Natural killer cell treated with Interleukin-12 subunit alpha and Interleukin-12 subunit beta and Interleukin-15 and Interleukin-18, amount 100 ng/mL, for 72 hours (primary cell): Measurements from ENCODE around the gene SLC35F4. TPM values are rescaled to one million over a fixed set of nuclear protein-coding genes. Genes with fewer than 3 reads are reported as not detected.
"Not testable (repeated sequence)": the region's sequence is repeated elsewhere in the genome, so short reads cannot be mapped to it uniquely, and the experiment has no call there.

Source experiments
- ATAC-seq, 2 donors: fragments of 150-1000 bp; cut with Tn5 transposase in 1 of 2; sonication (Bioruptor Pico), chemical (Tn5 transposase) in 1 of 2; 2 replicates each; pipeline ENCODE4 v1.10.0; 2021
- DNase-seq: peaks from one replicate; pipeline ENCODE4 v3.0.0; 2022; ENCODE audit warnings: low spot score
- H3K27ac Mint-ChIP-seq, 2 donors: 1 replicate in 1 of 2; 2 replicates in 1 of 2; pipeline ENCODE4 v1.8.0; 2022; ENCODE audit warnings: mixed read lengths in 2 of 2, mild to moderate bottlenecking in 1 of 2, moderate library complexity in 1 of 2
- H3K27me3 Mint-ChIP-seq, 2 donors: 1 replicate in 1 of 2; 2 replicates in 1 of 2; pipeline ENCODE4 v1.8.0; 2022; ENCODE audit warnings: mixed read lengths in 2 of 2
- H3K36me3 Mint-ChIP-seq: one replicate; pipeline ENCODE4 v1.8.0; 2022; ENCODE audit warnings: mixed read lengths
- H3K4me1 Mint-ChIP-seq, 2 donors: 1 replicate in 1 of 2; 2 replicates in 1 of 2; pipeline ENCODE4 v1.8.0; 2022; ENCODE audit warnings: low read depth in 2 of 2, mixed read lengths in 2 of 2, mild to moderate bottlenecking in 1 of 2
- H3K4me3 Mint-ChIP-seq: one replicate; pipeline ENCODE4 v1.8.0; 2022; ENCODE audit warnings: mixed read lengths
- H3K9me3 Mint-ChIP-seq: 2 replicates; pipeline ENCODE4 v1.8.0; 2022; ENCODE audit warnings: mixed read lengths
- total RNA-seq, 2 donors: library from RNA; stranded (reverse); gene quantifications; one replicate each; pipeline ENCODE4 v1.2.3, GENCODE V29; 2022

The SLC35F4 gene
- total RNA-seq, 2 donors from 2014 or later = not detected

DNA sequence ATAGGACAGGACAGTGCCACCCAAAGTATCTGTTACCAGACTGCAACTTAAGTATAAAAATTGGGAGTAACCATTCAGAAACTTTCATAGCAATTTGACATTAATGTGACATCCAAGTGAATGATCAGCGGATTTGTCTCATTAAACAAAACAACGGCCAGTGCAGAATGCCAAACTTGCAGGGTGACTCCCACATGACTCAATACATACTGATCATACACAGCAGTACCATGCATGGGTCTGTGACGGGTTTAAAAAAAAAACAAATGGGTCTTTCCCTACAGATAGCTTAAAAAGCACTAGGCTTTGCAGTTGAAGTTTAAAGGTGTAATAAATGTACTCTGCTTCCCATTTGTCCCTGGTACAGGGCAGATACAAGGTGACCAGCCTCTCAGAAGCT is 116.6 kb downstream of the SLC35F4 start:
- ATAC-seq (no peak), DNase-seq (no peak)
- Mint-ChIP-seq H3K27me3 (no peaks in the 10 kb centered on the region), H3K9me3 (no peaks in the 10 kb centered on the region), H3K4me1 (no peaks in the 10 kb centered on the region), H3K4me3 (no peak overlapping the region), H3K27ac (no peak overlapping the region), H3K36me3 (no peaks in the 10 kb centered on the region)

DNA sequence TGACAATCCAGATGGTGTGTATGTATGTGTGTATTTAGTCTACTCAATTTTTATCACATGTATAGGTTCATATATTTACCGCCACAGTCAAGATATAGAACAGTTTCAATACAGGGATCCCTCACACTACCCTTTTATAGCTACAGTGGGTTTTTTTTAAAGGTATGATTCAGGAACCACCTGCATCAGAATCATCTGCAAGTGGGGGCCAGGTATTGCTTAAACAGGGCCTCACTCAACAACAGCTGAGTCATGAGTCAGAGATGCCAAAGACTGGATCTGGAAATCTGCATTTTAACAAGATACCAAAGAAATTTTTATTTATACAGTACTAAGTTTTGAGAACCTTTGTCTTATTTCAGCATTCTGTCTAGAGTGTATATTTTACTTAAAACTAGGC is 117.6 kb downstream of the SLC35F4 start:
- Mint-ChIP-seq H3K36me3 (peaks cover under 1% of the 10 kb centered on the region), H3K9me3 (no peaks in the 10 kb centered on the region), H3K4me3 (no peak overlapping the region), H3K4me1 (no peaks in the 10 kb centered on the region), H3K27me3 (no peaks in the 10 kb centered on the region), H3K27ac (no peak overlapping the region)
- DNase-seq (no peak), ATAC-seq (no peak)

- no peak overlapping the region for H3K27ac Mint-ChIP-seq
- peaks cover 8% of the 10 kb centered on the region for H3K36me3 Mint-ChIP-seq
- H3K4me3 Mint-ChIP-seq = no peak overlapping the region
- ATAC-seq (no peak), DNase-seq (no peak)
- no peaks in the 10 kb centered on the region for H3K27me3 Mint-ChIP-seq
- peaks cover 9% of the 10 kb centered on the region for H3K9me3 Mint-ChIP-seq
- H3K4me1 Mint-ChIP-seq = no peaks in the 10 kb centered on the region
These were observed 118.9 kb downstream of the SLC35F4 start for GRCh38 chr14:57747036-57747435.

GRCh38 chr14:57746563-57746962 is 119.3 kb downstream of the SLC35F4 start:
- no peak for ATAC-seq
- peaks cover 8% of the 10 kb centered on the region for H3K36me3 Mint-ChIP-seq
- H3K27ac Mint-ChIP-seq = no peak overlapping the region
- no peak for DNase-seq
- no peaks in the 10 kb centered on the region for H3K27me3 Mint-ChIP-seq
- no peak overlapping the region for H3K4me3 Mint-ChIP-seq
- no peaks in the 10 kb centered on the region for H3K4me1 Mint-ChIP-seq
- peaks cover 10% of the 10 kb centered on the region for H3K9me3 Mint-ChIP-seq

GRCh38 chr14:57739516-57739915 is 126.4 kb downstream of the SLC35F4 start:
- Mint-ChIP-seq H3K27ac (no peak overlapping the region), H3K9me3 (peaks cover 18% of the 10 kb centered on the region), H3K4me3 (no peak overlapping the region), H3K27me3 (no peaks in the 10 kb centered on the region), H3K36me3 (peaks cover 14% of the 10 kb centered on the region), H3K4me1 (no peaks in the 10 kb centered on the region)
- ATAC-seq (no peak), DNase-seq (no peak)

DNA sequence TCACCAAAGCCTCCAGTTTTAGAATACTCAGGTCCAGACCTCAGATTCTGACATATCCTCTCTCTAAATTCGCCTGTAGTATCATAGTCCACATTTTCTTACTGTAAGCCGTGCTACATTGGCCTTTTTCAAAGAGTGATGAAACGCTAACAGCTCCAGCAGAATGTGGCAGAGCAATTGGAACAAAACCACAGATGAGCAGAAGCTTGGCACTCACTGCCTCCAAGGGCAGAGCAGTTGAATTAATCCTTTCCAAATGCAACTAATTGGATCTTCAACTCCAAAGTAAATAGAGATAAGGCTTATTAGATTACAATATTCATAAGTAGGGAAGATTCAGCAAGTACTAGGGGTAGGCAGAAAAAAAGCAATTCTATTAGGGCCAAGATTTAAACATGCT is 128.3 kb downstream of the SLC35F4 start:
- no peak for DNase-seq
- Mint-ChIP-seq H3K27me3 (no peaks in the 10 kb centered on the region), H3K9me3 (peaks cover 14% of the 10 kb centered on the region), H3K4me1 (no peaks in the 10 kb centered on the region), H3K27ac (no peak overlapping the region), H3K4me3 (no peak overlapping the region), H3K36me3 (peaks cover 6% of the 10 kb centered on the region)
- ATAC-seq = no peak

DNA sequence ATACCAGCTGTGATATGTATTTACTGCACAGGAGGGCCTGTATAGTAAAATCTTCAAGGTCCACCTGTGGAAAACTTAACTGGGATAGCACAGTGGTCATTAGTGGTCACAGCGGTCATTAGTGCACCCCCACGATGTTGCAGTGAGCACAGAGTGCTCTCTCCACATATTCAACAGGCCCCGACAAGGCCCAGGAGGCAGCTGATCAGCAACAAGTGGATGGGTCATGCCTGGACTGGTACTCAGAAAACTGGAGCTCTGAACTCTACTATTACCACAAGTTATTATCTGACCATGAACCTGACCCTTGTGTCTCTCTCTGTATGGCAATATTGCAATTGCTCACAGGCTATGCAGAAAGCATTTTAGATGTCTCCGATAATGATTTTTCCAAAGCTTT is 129.5 kb downstream of the SLC35F4 start:
- no peak overlapping the region for H3K27ac Mint-ChIP-seq
- H3K4me3 Mint-ChIP-seq = no peak overlapping the region
- no peaks in the 10 kb centered on the region for H3K4me1 Mint-ChIP-seq
- ATAC-seq (no peak), DNase-seq (no peak)
- peaks cover 4% of the 10 kb centered on the region for H3K36me3 Mint-ChIP-seq
- peaks cover 6% of the 10 kb centered on the region for H3K9me3 Mint-ChIP-seq
- no peaks in the 10 kb centered on the region for H3K27me3 Mint-ChIP-seq

DNA sequence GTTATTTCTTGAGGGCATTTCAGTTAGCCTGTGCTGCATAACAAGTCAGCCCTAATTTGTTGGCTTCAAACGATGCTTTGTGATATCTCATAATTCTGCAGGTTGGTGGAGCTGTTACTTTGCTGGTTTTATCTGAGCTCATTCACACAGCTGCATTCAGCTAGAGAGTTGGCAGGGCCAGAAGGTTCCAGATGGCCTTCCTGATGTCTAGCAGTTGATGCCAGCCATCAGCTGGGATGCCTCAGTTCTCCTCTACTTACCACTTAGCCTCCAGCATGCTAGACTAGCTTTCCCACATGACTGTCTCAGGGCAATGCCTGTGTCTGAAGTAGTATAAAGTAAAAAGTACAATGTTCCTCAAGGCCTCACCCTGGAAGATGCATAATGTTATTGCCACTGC is 130.6 kb downstream of the SLC35F4 start:
- H3K36me3 Mint-ChIP-seq = no peaks in the 10 kb centered on the region
- H3K4me1 Mint-ChIP-seq = no peaks in the 10 kb centered on the region
- no peaks in the 10 kb centered on the region for H3K27me3 Mint-ChIP-seq
- peaks cover 7% of the 10 kb centered on the region for H3K9me3 Mint-ChIP-seq
- H3K4me3 Mint-ChIP-seq = no peak overlapping the region
- no peak overlapping the region for H3K27ac Mint-ChIP-seq
- no peak for ATAC-seq
- no peak for DNase-seq

- Mint-ChIP-seq H3K4me1 (no peaks in the 10 kb centered on the region), H3K4me3 (no peak overlapping the region), H3K27ac (no peak overlapping the region), H3K36me3 (no peaks in the 10 kb centered on the region), H3K27me3 (no peaks in the 10 kb centered on the region), H3K9me3 (peaks cover 11% of the 10 kb centered on the region)
- no peak for DNase-seq
- ATAC-seq = no peak
These were observed 133.2 kb downstream of the SLC35F4 start for GRCh38 chr14:57732463-57733285.

- Mint-ChIP-seq H3K36me3 (no peaks in the 10 kb centered on the region), H3K4me3 (no peak overlapping the region), H3K27me3 (no peaks in the 10 kb centered on the region), H3K9me3 (peaks cover 8% of the 10 kb centered on the region), H3K27ac (no peak overlapping the region), H3K4me1 (no peaks in the 10 kb centered on the region)
- DNase-seq (no peak), ATAC-seq (peak in 1 of 2 donors; percentile 13)
These were observed 136.4 kb downstream of the SLC35F4 start for GRCh38 chr14:57729208-57730187.

DNA sequence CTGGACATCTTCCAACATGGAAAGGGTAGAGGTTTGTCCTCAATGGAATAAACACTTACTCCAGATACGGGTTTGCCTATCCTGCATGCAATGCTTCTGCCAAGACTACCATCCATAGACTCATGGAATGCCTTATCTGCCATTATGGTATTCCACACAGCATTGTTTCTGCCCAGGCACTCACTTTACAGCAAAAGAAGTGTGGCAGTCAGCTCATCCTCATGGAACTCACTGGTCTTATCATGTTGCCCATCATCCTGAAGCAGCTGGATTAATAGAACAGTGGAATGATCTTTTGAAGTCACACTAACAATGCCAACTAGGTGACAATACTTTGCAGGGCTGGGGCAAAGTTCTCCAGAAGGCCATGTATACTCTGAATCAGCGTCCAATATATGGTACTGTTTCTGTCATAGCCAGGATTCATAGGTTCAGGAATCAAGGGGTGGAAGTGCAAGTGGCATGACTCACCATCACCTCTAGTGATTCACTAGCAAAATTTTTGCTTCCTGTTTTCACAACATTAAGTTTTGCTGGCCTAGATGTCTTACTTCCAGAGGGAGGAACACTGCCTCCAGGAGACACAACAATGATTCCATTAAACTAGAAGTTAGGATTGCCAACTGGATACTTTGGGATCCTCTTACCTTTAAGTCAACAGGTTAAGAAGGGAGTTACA is 140.4 kb downstream of the SLC35F4 start:
- Mint-ChIP-seq H3K4me1 (no peaks in the 10 kb centered on the region), H3K27ac (no peak overlapping the region), H3K27me3 (no peaks in the 10 kb centered on the region), H3K4me3 (no peak overlapping the region), H3K36me3 (peaks cover 4% of the 10 kb centered on the region), H3K9me3 (peaks cover 18% of the 10 kb centered on the region)
- ATAC-seq (no peak), DNase-seq (no peak)

GRCh38 chr14:57722141-57722540 is 143.8 kb downstream of the SLC35F4 start:
- not testable (repeated sequence) for DNase-seq, H3K27ac Mint-ChIP-seq, ATAC-seq, H3K4me3 Mint-ChIP-seq, H3K27me3 Mint-ChIP-seq, H3K4me1 Mint-ChIP-seq, H3K36me3 Mint-ChIP-seq
- peaks cover 23% of the 10 kb centered on the region for H3K9me3 Mint-ChIP-seq

DNA sequence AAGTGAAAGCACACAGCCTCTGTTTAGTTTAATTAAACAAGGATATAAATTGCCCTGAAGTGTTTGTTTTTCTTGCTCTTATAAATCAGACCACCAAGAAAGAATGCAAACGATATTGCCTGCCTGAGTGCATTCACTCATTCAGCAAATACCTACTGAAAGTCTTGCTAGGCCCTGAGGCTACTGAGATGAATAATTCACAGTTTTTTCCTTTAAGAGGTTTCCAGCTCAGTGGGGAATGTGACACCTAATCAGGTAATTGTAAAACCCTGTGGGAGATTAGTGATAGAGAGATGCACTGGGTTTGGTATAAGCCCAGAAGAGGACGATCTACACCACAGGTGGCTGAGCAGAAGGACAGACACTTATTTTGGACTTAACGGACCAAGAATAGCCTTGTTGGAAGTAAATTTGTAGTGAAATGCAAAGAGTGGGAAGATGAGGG is 151.4 kb downstream of the SLC35F4 start:
- no peaks in the 10 kb centered on the region for H3K4me1 Mint-ChIP-seq

More for the DNA sequence above, 151.4 kb downstream of the SLC35F4 start:
- no peak for ATAC-seq
- no peaks in the 10 kb centered on the region for H3K27me3 Mint-ChIP-seq
- no peak for DNase-seq
- no peak overlapping the region for H3K27ac Mint-ChIP-seq
- H3K4me3 Mint-ChIP-seq = no peak overlapping the region
- H3K9me3 Mint-ChIP-seq = peaks cover 19% of the 10 kb centered on the region
- H3K36me3 Mint-ChIP-seq = no peaks in the 10 kb centered on the region
